H9 (cell line): Measurements from ENCODE around the gene SLC38A11. TPM values are rescaled to one million over a fixed set of nuclear protein-coding genes. Genes with fewer than 3 reads are reported as not detected.

ENCODE experiments used
- DNase-seq: peaks from one replicate; pipeline ENCODE4 v3.0.0-alpha.2; 2017
- H2AFZ ChIP-seq: one replicate; pipeline ENCODE4 v1.6.1; 2013; ENCODE audit warnings: mild to moderate bottlenecking, low read length, control low read depth, moderate library complexity
- H2AK5ac ChIP-seq: 2 replicates; pipeline ENCODE4 v1.6.1; 2013; ENCODE audit warnings: low read length, control low read depth, mixed read lengths; ENCODE audit not compliant: insufficient read length
- H2BK120ac ChIP-seq: one replicate; pipeline ENCODE4 v1.6.1; 2013; ENCODE audit warnings: low read depth, mild to moderate bottlenecking, low read length, control low read depth, inconsistent platforms; ENCODE audit not compliant: poor library complexity, severe bottlenecking
- H2BK12ac ChIP-seq: 2 replicates; pipeline ENCODE4 v1.6.1; 2013; ENCODE audit warnings: low read length, control low read depth, mixed read lengths, low read depth; ENCODE audit not compliant: insufficient read length
- H2BK15ac ChIP-seq: 2 replicates; pipeline ENCODE4 v1.6.1; 2013; ENCODE audit warnings: low read depth, low read length, control low read depth
- H2BK20ac ChIP-seq: one replicate; pipeline ENCODE4 v1.6.1; 2013; ENCODE audit warnings: low read depth, mild to moderate bottlenecking, low read length, control low read depth, inconsistent platforms; ENCODE audit not compliant: poor library complexity, severe bottlenecking
- H2BK5ac ChIP-seq: 2 replicates; pipeline ENCODE4 v1.6.1; 2013; ENCODE audit warnings: low read length, control low read depth, mixed read lengths; ENCODE audit not compliant: insufficient read length
- H3K14ac ChIP-seq: 2 replicates; pipeline ENCODE4 v1.6.1; 2013; ENCODE audit warnings: low read length, control low read depth; ENCODE audit not compliant: insufficient read depth
- H3K18ac ChIP-seq: 2 replicates; pipeline ENCODE4 v1.6.1; 2013; ENCODE audit warnings: low read depth, mild to moderate bottlenecking, mixed read lengths, low read length, control low read depth; ENCODE audit not compliant: insufficient read length
- H3K23ac ChIP-seq: 2 replicates; pipeline ENCODE4 v1.6.1; 2013; ENCODE audit warnings: low read length, control low read depth, mixed read lengths, low read depth; ENCODE audit not compliant: insufficient read length
- H3K23me2 ChIP-seq: 2 replicates; pipeline ENCODE4 v1.6.1; 2013; ENCODE audit warnings: low read depth, mild to moderate bottlenecking, mixed read lengths, low read length, control low read depth; ENCODE audit not compliant: insufficient read length, poor library complexity, severe bottlenecking
- H3K27ac ChIP-seq: 2 replicates; pipeline ENCODE4 v1.5.1; 2013; ENCODE audit warnings: low read length, control low read depth, mixed read lengths, low read depth; ENCODE audit not compliant: insufficient read length
- H3K27me3 ChIP-seq: 2 replicates; pipeline ENCODE4 v1.6.1; 2013; ENCODE audit warnings: low read length, control low read depth, inconsistent platforms; ENCODE audit not compliant: insufficient read depth
- H3K4ac ChIP-seq: 2 replicates; pipeline ENCODE4 v1.6.1; 2013; ENCODE audit warnings: low read depth, mild to moderate bottlenecking, control low read depth, inconsistent platforms, low read length, moderate library complexity
- H3K4me1 ChIP-seq: 2 replicates; pipeline ENCODE4 v1.6.1; 2013; ENCODE audit warnings: low read length, control low read depth, inconsistent platforms; ENCODE audit not compliant: insufficient read depth
- H3K4me2 ChIP-seq: 2 replicates; pipeline ENCODE4 v1.6.1; 2013; ENCODE audit warnings: low read length, control low read depth, mixed read lengths; ENCODE audit not compliant: insufficient read length, insufficient read depth
- H3K56ac ChIP-seq: 2 replicates; pipeline ENCODE4 v1.6.1; 2013; ENCODE audit warnings: low read depth, mild to moderate bottlenecking, mixed read lengths, low read length, control low read depth; ENCODE audit not compliant: insufficient read length
- H3K79me1 ChIP-seq: 2 replicates; pipeline ENCODE4 v1.6.1; 2013; ENCODE audit warnings: low read depth, mild to moderate bottlenecking, moderate library complexity, low read length, control low read depth, inconsistent platforms; ENCODE audit not compliant: insufficient read depth, poor library complexity, severe bottlenecking
- H3K79me2 ChIP-seq: 2 replicates; pipeline ENCODE4 v1.6.1; 2013; ENCODE audit warnings: low read length, control low read depth, inconsistent platforms; ENCODE audit not compliant: insufficient read depth
- H3K9ac ChIP-seq: 2 replicates; pipeline ENCODE4 v1.6.1; 2013; ENCODE audit warnings: low read length, control low read depth, mixed read lengths; ENCODE audit not compliant: insufficient read length; ENCODE audit errors: extremely low read depth
- H3K9me3 ChIP-seq: one replicate; pipeline ENCODE4 v1.6.1; 2013; ENCODE audit warnings: low read depth, low read length, inconsistent platforms; ENCODE audit not compliant: control insufficient read depth
- H3T11ph ChIP-seq: one replicate; pipeline ENCODE4 v1.6.1; 2013; ENCODE audit warnings: mild to moderate bottlenecking, low read length, control low read depth, inconsistent platforms
- H4K20me1 ChIP-seq: one replicate; pipeline ENCODE4 v1.6.1; 2013; ENCODE audit not compliant: control insufficient read depth, insufficient read length, insufficient read depth
- H4K5ac ChIP-seq: 2 replicates; pipeline ENCODE4 v1.6.1; 2013; ENCODE audit warnings: low read depth, mild to moderate bottlenecking, mixed read lengths, low read length, control low read depth; ENCODE audit not compliant: insufficient read length
- H4K8ac ChIP-seq: replicated peaks from 2 replicates; pipeline ENCODE4 v1.6.1; 2013; ENCODE audit warnings: low read length, control low read depth, mixed read lengths, low read depth; ENCODE audit not compliant: insufficient read length
- H4K91ac ChIP-seq: 2 replicates; pipeline ENCODE4 v1.6.1; 2013; ENCODE audit warnings: low read depth, mild to moderate bottlenecking, moderate library complexity, mixed read lengths, low read length, control low read depth; ENCODE audit not compliant: insufficient read length
- H3K27ac Mint-ChIP-seq, 3 experiments: 2 replicates in 2 of 3; 3 replicates in 1 of 3; pipeline ENCODE4 v1.8.0; 2020 to 2021; ENCODE audit warnings: mixed read lengths in 3 of 3, mild to moderate bottlenecking in 1 of 3, moderate library complexity in 1 of 3
- H3K27me3 Mint-ChIP-seq: 2 replicates; pipeline ENCODE4 v1.8.0; 2021; ENCODE audit warnings: low read depth, mild to moderate bottlenecking, moderate library complexity, mixed read lengths
- H3K36me3 Mint-ChIP-seq, 3 experiments: 2 replicates in 2 of 3; 3 replicates in 1 of 3; pipeline ENCODE4 v1.8.0; 2020 to 2021; ENCODE audit warnings: low read depth in 3 of 3, mixed read lengths in 3 of 3; ENCODE audit not compliant: insufficient read depth in 1 of 3
- H3K4me1 Mint-ChIP-seq, 2 experiments: 2 replicates each; pipeline ENCODE4 v1.8.0; 2020; ENCODE audit warnings: mixed read lengths in 2 of 2
- H3K4me3 Mint-ChIP-seq, 2 experiments: 2 replicates in 1 of 2; 3 replicates in 1 of 2; pipeline ENCODE4 v1.8.0; 2020 to 2021; ENCODE audit warnings: mild to moderate bottlenecking in 2 of 2, mixed read lengths in 2 of 2, moderate library complexity in 1 of 2
- H3K9me3 Mint-ChIP-seq, 2 experiments: 2 replicates in 1 of 2; 3 replicates in 1 of 2; pipeline ENCODE4 v1.8.0; 2020; ENCODE audit warnings: mild to moderate bottlenecking in 2 of 2, mixed read lengths in 2 of 2, moderate library complexity in 1 of 2
- WGBS: extraction: QIAGEN DNeasy Blood & Tissue Kit; methylation state at CpG from one replicate; pipeline ENCODE4 v1.1.7; 2013; ENCODE audit warnings: missing lambda C conversion rate, low lambda C conversion rate, mixed read lengths; ENCODE audit not compliant: insufficient read length; ENCODE audit errors: extremely low coverage; 5-methylcytosine and 5-hydroxymethylcytosine counted together
- total RNA-seq: library from RNA; stranded (reverse); gene quantifications from 2 replicates; pipeline ENCODE4 v1.2.1, GENCODE V29; 2021
- TF ChIP-seq, protein P1 (sequence below): fragments of 200-600 bp; sonication (generic); conservative IDR thresholded peaks from 3 replicates; pipeline ENCODE4 v1.8.0; 2021; ENCODE audit warnings: antibody characterized with exemption, mild to moderate bottlenecking

Gene SLC38A11
- total RNA-seq, 1 experiment from 2014 or later, result not detected

DNA sequence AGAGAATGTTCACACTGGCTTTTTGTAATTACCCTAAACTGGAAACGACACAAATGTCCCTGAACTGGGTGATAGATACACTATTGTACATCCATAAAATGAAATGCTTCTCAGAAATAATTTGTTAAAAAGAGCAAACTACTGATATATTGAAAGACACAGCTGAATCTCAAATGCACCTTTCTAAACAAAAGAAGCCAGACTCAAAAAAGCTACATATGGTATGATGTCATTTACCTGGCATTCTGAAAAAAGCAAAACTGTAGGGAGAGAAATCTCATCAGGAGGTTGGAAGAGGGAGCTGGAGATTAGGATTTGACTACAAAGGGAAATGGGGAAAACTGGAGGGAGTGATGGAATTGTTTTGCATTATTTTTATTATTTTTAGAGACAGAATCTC is 12.0 kb downstream of the SLC38A11 start:
- Histone ChIP-seq H3K79me1 (no peaks in the 10 kb centered on the region), H4K5ac (no peak overlapping the region), H3K4ac (no peak overlapping the region), H3K14ac (no peak overlapping the region), H3K4me1 (no peaks in the 10 kb centered on the region), H3K23me2 (no peaks in the 10 kb centered on the region), H3K79me2 (no peaks in the 10 kb centered on the region), H2BK20ac (no peak overlapping the region), H3K27me3 (no peaks in the 10 kb centered on the region), H2AK5ac (no peak overlapping the region), H3K4me2 (no peak overlapping the region), H3K56ac (no peak overlapping the region), H3K27ac (no peak overlapping the region), H2BK5ac (no peak overlapping the region), H2BK12ac (no peak overlapping the region), H3K9me3 (no peaks in the 10 kb centered on the region), H4K8ac (no peak overlapping the region), H2AFZ (no peak overlapping the region), H2BK15ac (no peak overlapping the region), H3T11ph (no peak overlapping the region), H3K18ac (no peak overlapping the region), H4K91ac (no peak overlapping the region), H3K23ac (no peak overlapping the region), H4K20me1 (no peaks in the 10 kb centered on the region), H2BK120ac (no peak overlapping the region), H3K9ac (no peak overlapping the region)
- TF ChIP-seq, protein P1, sequence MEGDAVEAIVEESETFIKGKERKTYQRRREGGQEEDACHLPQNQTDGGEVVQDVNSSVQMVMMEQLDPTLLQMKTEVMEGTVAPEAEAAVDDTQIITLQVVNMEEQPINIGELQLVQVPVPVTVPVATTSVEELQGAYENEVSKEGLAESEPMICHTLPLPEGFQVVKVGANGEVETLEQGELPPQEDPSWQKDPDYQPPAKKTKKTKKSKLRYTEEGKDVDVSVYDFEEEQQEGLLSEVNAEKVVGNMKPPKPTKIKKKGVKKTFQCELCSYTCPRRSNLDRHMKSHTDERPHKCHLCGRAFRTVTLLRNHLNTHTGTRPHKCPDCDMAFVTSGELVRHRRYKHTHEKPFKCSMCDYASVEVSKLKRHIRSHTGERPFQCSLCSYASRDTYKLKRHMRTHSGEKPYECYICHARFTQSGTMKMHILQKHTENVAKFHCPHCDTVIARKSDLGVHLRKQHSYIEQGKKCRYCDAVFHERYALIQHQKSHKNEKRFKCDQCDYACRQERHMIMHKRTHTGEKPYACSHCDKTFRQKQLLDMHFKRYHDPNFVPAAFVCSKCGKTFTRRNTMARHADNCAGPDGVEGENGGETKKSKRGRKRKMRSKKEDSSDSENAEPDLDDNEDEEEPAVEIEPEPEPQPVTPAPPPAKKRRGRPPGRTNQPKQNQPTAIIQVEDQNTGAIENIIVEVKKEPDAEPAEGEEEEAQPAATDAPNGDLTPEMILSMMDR, result no peak
- Mint-ChIP-seq H3K27me3 (no peaks in the 10 kb centered on the region), H3K9me3 (no peaks in the 10 kb centered on the region), H3K27ac (0 out of 7 replicates have a peak overlapping the region, but pooled peaks of 1 of the 3 experiments have one; percentile 48), H3K36me3 (no peaks in the 10 kb centered on the region), H3K4me3 (no peak overlapping the region), H3K4me1 (no peaks in the 10 kb centered on the region)
- WGBS, result no CpG with 5 or more reads among the region's 1 CpG
- DNase-seq, result no peak
